ENCODE measurements around the gene TOMM7.
"Not testable (repeated sequence)": the region's sequence is repeated elsewhere in the genome, so short reads cannot be mapped to it uniquely, and the experiment has no call there.

Gene TOMM7

GRCh38 chr7:22853138-22853537 is 30.5 kb upstream of the TOMM7 start:
- DNase-seq = no peak

GRCh38 chr7:22851145-22851544 is 28.5 kb upstream of the TOMM7 start:
- no peak for DNase-seq

GRCh38 chr7:22850394-22850793 is 27.7 kb upstream of the TOMM7 start:
- DNase-seq = not testable (repeated sequence)

DNA sequence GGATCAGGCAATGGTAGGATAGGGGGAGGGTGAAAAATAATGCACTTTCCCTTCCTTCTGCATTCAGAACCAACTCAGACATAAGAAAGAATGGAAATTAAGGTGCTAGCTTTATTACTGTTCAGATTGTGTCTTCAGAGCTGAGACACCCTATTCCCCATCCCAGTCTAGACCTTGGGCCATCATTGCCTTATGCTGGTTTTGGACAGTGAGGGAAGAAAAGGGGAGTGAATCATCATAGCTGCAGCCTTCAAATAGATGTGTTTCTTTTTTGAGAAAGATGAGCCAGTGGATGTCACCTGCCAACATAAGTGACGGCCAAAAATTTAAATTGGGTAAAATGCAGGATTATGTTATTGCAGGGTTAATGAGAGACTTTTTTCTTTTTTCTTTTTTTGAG is 27.0 kb upstream of the TOMM7 start:
- DNase-seq = no peak

GRCh38 chr7:22849172-22849571 is 26.5 kb upstream of the TOMM7 start:
- no peak for DNase-seq

DNA sequence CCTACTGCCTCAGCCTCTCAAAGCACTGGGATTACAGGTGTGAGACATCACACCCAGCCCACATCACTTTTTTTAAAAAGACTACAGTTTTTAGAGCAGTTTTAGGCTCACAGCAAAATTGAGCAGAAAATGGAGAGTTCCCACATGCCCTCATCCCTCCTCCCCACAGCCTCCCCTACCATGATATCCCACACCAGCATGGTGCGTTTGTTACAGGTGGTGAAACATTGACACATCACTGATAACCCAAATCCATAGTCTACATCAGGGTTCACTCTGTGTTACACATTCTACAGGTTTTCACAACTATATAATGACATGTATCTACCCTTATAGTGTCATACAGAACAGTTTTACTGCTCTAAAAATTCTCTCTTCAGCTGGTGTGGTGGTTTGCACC is 24.3 kb upstream of the TOMM7 start:
- DNase-seq = no peak

GRCh38 chr7:22845221-22845834 is 22.7 kb upstream of the TOMM7 start:
- DNase-seq = no peak

GRCh38 chr7:22843681-22844309 is 21.1 kb upstream of the TOMM7 start:
- no peak for DNase-seq

- DNase-seq = no peak
Measured at GRCh38 chr7:22842973-22843372, 20.3 kb upstream of the TOMM7 start.

GRCh38 chr7:22842383-22842941 is 19.8 kb upstream of the TOMM7 start:
- no peak for DNase-seq

GRCh38 chr7:22841954-22842353 is 19.3 kb upstream of the TOMM7 start:
- DNase-seq = no peak

DNA sequence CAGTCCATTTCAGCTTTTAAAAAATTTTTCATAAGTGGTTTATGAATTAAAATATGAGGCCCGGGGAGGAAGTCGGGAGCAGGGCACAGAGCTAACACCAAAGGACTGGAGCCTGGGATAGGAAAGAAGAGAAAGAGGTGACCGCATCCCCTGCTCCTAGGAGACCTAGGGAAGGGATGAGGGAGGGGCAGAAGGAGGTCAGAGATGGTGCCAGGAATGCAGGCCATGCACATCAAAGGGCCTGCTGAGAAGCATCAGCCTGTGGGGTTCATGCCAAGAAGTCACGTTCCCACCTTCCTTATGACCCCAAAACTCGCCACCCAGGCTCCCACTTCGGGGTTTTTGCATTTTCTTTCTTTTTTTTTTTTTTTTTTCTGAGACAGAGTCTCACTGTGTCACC is 14.7 kb upstream of the TOMM7 start:
- DNase-seq = no peak

- not testable (repeated sequence) for DNase-seq
Measured at GRCh38 chr7:22836506-22836905, 13.9 kb upstream of the TOMM7 start.

DNA sequence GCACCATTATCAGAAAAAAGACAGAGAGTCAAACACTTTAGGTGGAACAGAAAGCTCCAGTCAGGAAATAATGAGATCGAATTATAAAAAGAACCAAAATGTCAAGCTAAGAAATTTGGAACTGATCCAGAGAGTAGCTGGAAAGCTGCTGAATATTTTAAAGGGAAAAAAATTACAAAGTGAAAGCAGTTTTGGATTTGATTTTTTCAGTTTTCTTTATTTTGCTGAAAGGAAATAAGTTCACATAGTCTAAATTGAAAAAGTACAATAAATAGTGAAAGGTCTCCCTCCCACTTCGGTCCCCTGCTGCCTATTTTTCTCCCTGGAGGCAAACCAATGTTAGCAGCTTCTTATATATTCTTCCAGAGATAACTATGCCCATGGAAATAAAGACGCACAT is 11.3 kb upstream of the TOMM7 start:
- no peak for DNase-seq

DNA sequence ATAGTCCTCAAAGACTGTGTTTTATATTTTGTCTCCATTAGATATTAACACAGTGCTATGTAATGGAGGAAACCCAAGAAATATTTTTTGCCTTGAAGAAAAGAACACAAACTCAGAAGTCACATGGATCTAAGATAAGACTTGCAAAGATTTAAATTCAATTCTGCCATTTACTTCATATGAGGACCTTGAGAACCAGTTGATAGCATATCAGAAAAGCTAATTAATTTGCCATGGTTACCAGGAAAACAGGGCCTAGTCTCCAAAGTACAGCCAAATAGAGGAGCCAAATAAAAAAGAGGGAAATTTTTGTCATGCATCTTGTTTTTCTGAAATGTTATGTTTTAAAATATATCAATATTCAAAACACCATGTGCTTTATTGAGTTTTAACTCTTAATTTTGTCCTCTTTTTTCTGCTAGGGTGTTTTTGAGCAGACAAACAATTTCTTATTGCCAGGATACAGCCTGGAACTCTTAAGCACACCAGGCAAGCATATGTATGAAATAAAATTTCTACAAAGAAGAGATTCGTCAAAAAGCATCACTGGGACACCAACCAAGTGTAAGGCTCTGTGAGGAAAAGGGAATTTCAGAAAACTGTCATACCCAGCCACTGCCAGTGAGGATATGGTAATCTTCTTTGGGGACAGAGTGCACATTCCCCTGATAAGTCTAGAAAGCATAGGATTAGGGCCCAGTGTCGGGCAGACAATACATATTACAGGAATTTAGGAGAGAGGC is 10.6 kb upstream of the TOMM7 start:
- no peak for DNase-seq

- DNase-seq = no peak
Measured at GRCh38 chr7:22832401-22832800, 9.8 kb upstream of the TOMM7 start.

DNA sequence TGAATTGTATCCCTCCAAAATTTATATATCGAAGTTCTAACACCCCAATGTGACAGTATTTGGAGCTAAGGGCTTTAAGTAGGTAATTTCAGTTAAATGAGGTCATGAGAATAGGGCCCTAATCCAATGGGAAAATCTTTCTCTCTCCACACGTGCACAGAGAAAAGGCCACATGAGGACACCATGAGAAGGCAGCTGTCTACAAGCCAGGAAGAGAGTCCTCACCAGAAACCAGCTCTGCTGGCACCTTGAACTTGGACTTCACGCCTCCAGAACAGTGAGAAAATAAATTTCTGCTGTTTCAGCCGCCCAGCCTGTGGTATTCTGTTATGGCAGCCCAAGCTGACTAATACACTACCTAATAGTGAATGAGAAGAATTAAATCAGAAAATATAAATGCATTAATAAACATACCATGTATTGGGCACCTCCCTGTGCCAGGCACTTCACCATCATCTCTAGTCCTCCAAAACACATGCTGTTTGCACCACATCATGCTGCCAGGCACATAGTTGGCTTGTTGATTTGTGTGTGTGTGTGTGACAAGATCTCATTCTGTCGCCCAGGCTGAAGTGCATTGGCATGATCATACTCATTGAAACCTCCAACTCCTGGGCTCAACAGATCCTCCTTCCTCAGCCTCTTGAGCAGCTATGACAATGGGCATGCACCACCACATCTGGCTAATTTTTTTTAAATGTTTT is 9.1 kb upstream of the TOMM7 start:
- no peak for DNase-seq

- DNase-seq = no peak
Measured at GRCh38 chr7:22827563-22827962, 4.9 kb upstream of the TOMM7 start.

GRCh38 chr7:22826593-22826992 is 3.9 kb upstream of the TOMM7 start:
- DNase-seq = no peak

DNA sequence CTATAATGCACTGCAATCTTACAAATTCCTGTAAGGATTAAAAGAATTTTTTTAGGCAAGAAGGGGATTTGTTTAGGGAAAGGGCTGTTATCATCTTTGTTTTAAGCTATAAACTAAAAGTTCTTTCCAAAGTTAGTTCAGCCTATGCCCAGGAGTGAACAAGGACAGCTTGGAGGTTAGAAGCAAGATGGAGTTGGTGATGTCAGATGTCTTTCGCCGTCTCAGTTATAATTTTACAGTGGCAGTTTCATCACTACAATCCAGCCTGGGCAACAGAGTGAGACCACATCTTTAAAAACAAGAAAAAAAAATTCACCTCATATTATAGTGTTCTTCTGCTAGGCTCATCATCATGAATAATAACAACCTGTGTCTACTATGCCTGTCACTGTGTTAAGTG is 2.1 kb upstream of the TOMM7 start:
- no peak for DNase-seq

- DNase-seq = no peak
Measured at GRCh38 chr7:22823142-22823497, 471 bp upstream of the TOMM7 start.

DNA sequence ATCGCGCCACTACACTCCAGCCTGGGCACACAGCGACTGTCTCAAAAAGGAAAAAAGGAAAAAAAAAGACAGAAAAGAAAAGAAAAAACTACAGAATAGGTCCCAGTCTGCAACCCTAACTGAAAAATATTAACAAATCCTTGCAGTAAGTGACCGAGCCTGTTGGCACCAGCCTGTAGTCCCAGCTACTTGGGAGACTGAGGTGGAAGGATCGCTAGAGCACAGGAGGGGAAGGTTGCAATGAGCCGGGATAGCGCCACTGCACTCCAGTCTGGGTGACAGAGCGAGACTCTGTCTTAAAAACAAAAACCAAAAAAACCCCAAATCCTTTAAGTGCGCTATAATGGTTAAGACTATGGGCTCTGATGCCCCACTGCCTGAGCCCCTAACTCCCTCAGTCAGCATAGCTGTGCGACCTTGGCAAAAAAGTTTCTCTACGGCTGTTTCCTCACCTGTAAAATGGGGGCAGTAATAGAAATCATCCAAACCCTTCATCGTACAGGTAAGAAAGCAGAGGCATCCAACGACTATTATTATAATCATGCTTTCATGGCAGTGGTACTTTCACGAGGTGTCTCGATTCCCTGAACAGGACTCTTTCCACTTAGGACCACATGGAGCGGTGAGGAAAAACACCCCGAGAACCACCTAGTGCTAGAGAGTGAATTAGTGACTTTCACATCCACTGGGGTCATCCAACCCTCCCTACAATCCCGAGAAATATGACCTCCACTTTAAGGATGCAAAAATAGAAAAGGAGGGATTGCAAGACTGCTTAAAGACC is 755 bp downstream of the TOMM7 start:
- no peak for DNase-seq

- no peak for DNase-seq
Measured at GRCh38 chr7:22819476-22819875, 3.2 kb downstream of the TOMM7 start.
